ENCODE measurements around the gene KRT5. TPM values are rescaled to one million over a fixed set of nuclear protein-coding genes. Genes with fewer than 3 reads are reported as not detected.
A peak's percentile ranks its signal among the peaks of the same experiment; 100 is the strongest.

The KRT5 gene
- total RNA-seq, 1 experiment from 2014 or later, result 3,552 TPM

GRCh38 chr12:52528641-52529143 is 8.5 kb upstream of the KRT5 start:
- Mint-ChIP-seq H3K27me3 (ENCODE audit: insufficient read depth, unreplicated experiment) (no peaks in the 10 kb centered on the region), H3K27ac (ENCODE audit: low read depth, unreplicated experiment) (no peak overlapping the region), H3K9me3 (ENCODE audit: unreplicated experiment) (no peaks in the 10 kb centered on the region), H3K4me3 (ENCODE audit: unreplicated experiment) (no peak overlapping the region), H3K4me1 (ENCODE audit: insufficient read depth, unreplicated experiment) (peaks cover 19% of the 10 kb centered on the region), H3K36me3 (ENCODE audit: insufficient read depth, unreplicated experiment) (no peaks in the 10 kb centered on the region)
- ChIA-PET CTCF (interaction anchor here (0.6 to 1.3 kb wide), 3 partner anchors 337 to 375 kb away, joined by 3 to 5 read pairs (median 5); no protein-coding TSS in a partner anchor), POLR2A (interaction anchor here (1.3 kb wide), 1 partner anchor 9 kb away, joined by 3 read pairs; the partner anchor contains the start of gene KRT5)
- no TSS peak for BruUV-seq (replicated peaks)
- intact Hi-C loops (cut with micrococcal nuclease), result no loop called here
- no peak for DNase-seq (ENCODE audit: unreplicated experiment)
- TF ChIP-seq CTCF (IDR thresholded peaks at IDR 0.05; ENCODE audit: unreplicated experiment), result no peak

GRCh38 chr12:52527121-52527800 is 7.1 kb upstream of the KRT5 start:
- BruUV-seq (replicated peaks), result no TSS peak
- intact Hi-C loops (cut with micrococcal nuclease), result no loop called here

GRCh38 chr12:52526511-52526951 is 6.3 kb upstream of the KRT5 start:
- no peak for TF ChIP-seq CTCF (IDR thresholded peaks at IDR 0.05; ENCODE audit: unreplicated experiment)
- H3K27me3 Mint-ChIP-seq (ENCODE audit: insufficient read depth, unreplicated experiment), result no peaks in the 10 kb centered on the region
- peaks cover 37% of the 10 kb centered on the region for H3K4me1 Mint-ChIP-seq (ENCODE audit: insufficient read depth, unreplicated experiment)
- POLR2A ChIA-PET, result interaction anchor here (27.6 kb wide), 1 partner anchor 32 kb away, joined by 1235 read pairs; the partner anchor contains the start of gene KRT6A
- peak overlapping the region; percentile 70 for H3K27ac Mint-ChIP-seq (ENCODE audit: low read depth, unreplicated experiment)
- H3K36me3 Mint-ChIP-seq (ENCODE audit: insufficient read depth, unreplicated experiment), result no peaks in the 10 kb centered on the region
- no peaks in the 10 kb centered on the region for H3K9me3 Mint-ChIP-seq (ENCODE audit: unreplicated experiment)
- no peak for DNase-seq (ENCODE audit: unreplicated experiment)
- CTCF ChIA-PET, result interaction anchor here (0.9 to 1.1 kb wide), 2 partner anchors 353 to 387 kb away, joined by 3 to 4 read pairs; no protein-coding TSS in a partner anchor
- intact Hi-C loops (cut with micrococcal nuclease), result no loop called here
- no peak overlapping the region for H3K4me3 Mint-ChIP-seq (ENCODE audit: unreplicated experiment)
- BruUV-seq (replicated peaks), result no TSS peak

More at GRCh38 chr12:52527121-52527800, 7.1 kb upstream of the KRT5 start:
- DNase-seq (ENCODE audit: unreplicated experiment), result no peak
- Mint-ChIP-seq H3K4me1 (ENCODE audit: insufficient read depth, unreplicated experiment) (peaks cover 30% of the 10 kb centered on the region), H3K9me3 (ENCODE audit: unreplicated experiment) (no peaks in the 10 kb centered on the region), H3K36me3 (ENCODE audit: insufficient read depth, unreplicated experiment) (no peaks in the 10 kb centered on the region), H3K27ac (ENCODE audit: low read depth, unreplicated experiment) (peak overlapping the region; percentile 70), H3K4me3 (ENCODE audit: unreplicated experiment) (no peak overlapping the region), H3K27me3 (ENCODE audit: insufficient read depth, unreplicated experiment) (no peaks in the 10 kb centered on the region)
- ChIA-PET POLR2A (interaction anchor here (1.3 kb wide), 1 partner anchor 7 kb away, joined by 3 read pairs; the partner anchor contains the start of gene KRT5), CTCF (interaction anchor here (0.9 to 1.1 kb wide), 2 partner anchors 352 to 387 kb away, joined by 3 to 4 read pairs; no protein-coding TSS in a partner anchor)
- no peak for TF ChIP-seq CTCF (IDR thresholded peaks at IDR 0.05; ENCODE audit: unreplicated experiment)

Measured in MCF 10A (cell line).